Smooth muscle cell (in vitro differentiated cells): ENCODE results near the gene COX6A1. TPM values are rescaled to one million over a fixed set of nuclear protein-coding genes. Genes with fewer than 3 reads are reported as not detected.
A peak's percentile ranks its signal among the peaks of the same experiment; 100 is the strongest.
"Not testable (repeated sequence)": the region's sequence is repeated elsewhere in the genome, so short reads cannot be mapped to it uniquely, and the experiment has no call there.

Source experiments
- DNase-seq: peaks from one replicate; lab custom pipeline; 2025; ENCODE audit not compliant: unreplicated experiment; lab: John Stamatoyannopoulos, UW
- H2AFZ ChIP-seq: fragments of 200-600 bp; sonication (generic); 2 replicates; pipeline ENCODE4 v1.6.0; 2016; ENCODE audit warnings: antibody characterized with exemption, low read depth, mild to moderate bottlenecking
- H3F3A ChIP-seq: fragments of 200-600 bp; sonication (generic); 2 replicates; pipeline ENCODE4 v1.6.0; 2017; ENCODE audit warnings: antibody characterized with exemption, low read depth
- H3K27ac ChIP-seq: fragments of 200-600 bp; sonication (generic); 2 replicates; pipeline ENCODE4 v1.5.1; 2016; ENCODE audit warnings: low read depth, mild to moderate bottlenecking
- H3K27me3 ChIP-seq: fragments of 200-600 bp; sonication (generic); 2 replicates; pipeline ENCODE4 v1.6.1; 2016; ENCODE audit warnings: low read depth, mild to moderate bottlenecking
- H3K36me3 ChIP-seq: fragments of 200-600 bp; sonication (generic); 2 replicates; pipeline ENCODE4 v1.5.1; 2016; ENCODE audit warnings: low read depth
- H3K4me1 ChIP-seq: fragments of 200-600 bp; sonication (generic); 2 replicates; pipeline ENCODE4 v1.5.1; 2016; ENCODE audit warnings: low read depth
- H3K4me2 ChIP-seq: fragments of 200-600 bp; sonication (generic); 2 replicates; pipeline ENCODE4 v1.6.0; 2016; ENCODE audit warnings: mild to moderate bottlenecking
- H3K4me3 ChIP-seq: fragments of 200-600 bp; sonication (generic); 2 replicates; pipeline ENCODE4 v1.5.1; 2016; ENCODE audit warnings: mild to moderate bottlenecking
- H3K79me2 ChIP-seq: fragments of 200-600 bp; sonication (generic); 2 replicates; pipeline ENCODE4 v1.6.0; 2016; ENCODE audit warnings: low read depth, mild to moderate bottlenecking
- H3K9ac ChIP-seq: fragments of 200-600 bp; sonication (generic); 2 replicates; pipeline ENCODE4 v1.6.0; 2016; ENCODE audit warnings: low read depth
- H3K9me3 ChIP-seq: fragments of 200-600 bp; sonication (generic); replicated peaks from 2 replicates; pipeline ENCODE4 v1.5.1; 2016; ENCODE audit warnings: low read depth
- H4K20me1 ChIP-seq: fragments of 200-600 bp; sonication (generic); 2 replicates; pipeline ENCODE4 v1.6.0; 2016; ENCODE audit warnings: low read depth
- CTCF ChIP-seq: fragments of 200-600 bp; sonication (generic); IDR thresholded peaks from 2 replicates; pipeline ENCODE4 v1.5.1; 2017; ENCODE audit warnings: borderline replicate concordance, mild to moderate bottlenecking, antibody characterized with exemption; ENCODE audit not compliant: insufficient read depth, poor library complexity, severe bottlenecking
- WGBS: methylation state at CpG from one replicate; pipeline ENCODE4 v1.1.7; 2016; ENCODE audit warnings: low lambda C conversion rate; 5-methylcytosine and 5-hydroxymethylcytosine counted together
- polyA plus RNA-seq: library from polyadenylated mRNA; unstranded; fragments of >200 nt; fragmentation: Nextera tagmentation; extraction: Ambion mirVana; gene quantifications from 2 replicates; pipeline ENCODE4 v1.2.1, GENCODE V29; 2016
- total RNA-seq: library from RNA; depleted of rRNA; stranded (reverse); fragments of >200 nt; gene quantifications from 2 replicates; pipeline ENCODE4 v1.2.3, GENCODE V29; 2014

The COX6A1 gene
- total and polyA plus RNA-seq, 2 experiments from 2014 or later, result 788 to 949 TPM

DNA sequence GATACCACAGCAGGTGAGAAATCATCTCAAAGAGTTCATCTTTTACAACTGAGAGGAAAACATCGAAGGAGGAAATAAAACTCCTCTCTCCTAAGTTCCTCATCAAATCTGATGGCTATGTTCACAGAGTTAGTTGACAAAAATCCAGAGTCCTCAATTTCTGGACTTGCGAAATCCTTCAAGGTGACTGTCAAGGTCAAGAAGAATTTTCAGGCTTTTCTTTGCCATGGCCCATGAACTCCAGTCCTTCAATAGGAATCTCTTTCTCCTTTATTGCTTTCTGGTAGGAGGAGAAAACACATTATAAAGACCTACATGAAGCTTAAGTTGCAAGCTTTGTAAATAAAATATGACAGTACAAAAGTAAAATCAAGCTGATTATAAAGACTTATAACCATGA lies 6.8 kb downstream of the COX6A1 start:
- Histone ChIP-seq H3K27ac (no peak overlapping the region), H3K9me3 (no peaks in the 10 kb centered on the region), H3K9ac (no peak overlapping the region), H3K4me2 (peak overlapping the region; percentile 94), H4K20me1 (peaks cover 11% of the 10 kb centered on the region), H3K79me2 (peaks cover 73% of the 10 kb centered on the region), H3K27me3 (no peaks in the 10 kb centered on the region), H3K4me1 (peaks cover 9% of the 10 kb centered on the region), H2AFZ (no peak overlapping the region), H3F3A (peaks cover 7% of the 10 kb centered on the region), H3K4me3 (no peak overlapping the region), H3K36me3 (no peaks in the 10 kb centered on the region)
- TF ChIP-seq CTCF, result no peak
- DNase-seq, result no peak
- WGBS, result 98% methylated on average over 2 of the region's 2 CpGs

- no peak for TF ChIP-seq CTCF
- Histone ChIP-seq H3K4me1 (peaks cover 9% of the 10 kb centered on the region), H3K27ac (peak within 1 kb of the TSS; percentile 89), H3K9ac (peak within 1 kb of the TSS; percentile 90), H3K4me2 (peak within 1 kb of the TSS; percentile 94), H4K20me1 (no peaks in the 10 kb centered on the region), H2AFZ (peak within 1 kb of the TSS; percentile 76), H3K36me3 (no peaks in the 10 kb centered on the region), H3F3A (peaks cover 7% of the 10 kb centered on the region), H3K79me2 (peaks cover 64% of the 10 kb centered on the region), H3K4me3 (peak within 1 kb of the TSS; percentile 80), H3K27me3 (no peaks in the 10 kb centered on the region), H3K9me3 (no peaks in the 10 kb centered on the region)
- under 1% methylated on average over 69 of the region's 73 CpGs for WGBS
- DNase-seq, result peak; percentile 70
Measured at GRCh38 chr12:120445911-120446843, 8.3 kb downstream of the COX6A1 start, which contains the start of the genes GATC and TRIAP1. Gene GATC (plus strand): TSS chr12:120446444. CDS start chr12:120446481, 37 bp downstream. Gene TRIAP1 (minus strand): TSS chr12:120446384. CDS start chr12:120446372, 12 bp downstream.

- Histone ChIP-seq H3K9ac (peak overlapping the region; percentile 90), H3K79me2 (peaks cover 62% of the 10 kb centered on the region), H2AFZ (peak overlapping the region; percentile 76), H3K27ac (peak overlapping the region; percentile 89), H3K4me2 (peak overlapping the region; percentile 94), H3K4me3 (peak overlapping the region; percentile 80)
- H3K9me3 ChIP-seq, H3F3A ChIP-seq, H3K4me1 ChIP-seq, H3K36me3 ChIP-seq, DNase-seq, H3K27me3 ChIP-seq, H4K20me1 ChIP-seq: not testable (repeated sequence)
- 15% methylated on average over 17 of the region's 17 CpGs for WGBS
Measured at GRCh38 chr12:120446844-120447178, 8.9 kb downstream of the COX6A1 start.

DNA sequence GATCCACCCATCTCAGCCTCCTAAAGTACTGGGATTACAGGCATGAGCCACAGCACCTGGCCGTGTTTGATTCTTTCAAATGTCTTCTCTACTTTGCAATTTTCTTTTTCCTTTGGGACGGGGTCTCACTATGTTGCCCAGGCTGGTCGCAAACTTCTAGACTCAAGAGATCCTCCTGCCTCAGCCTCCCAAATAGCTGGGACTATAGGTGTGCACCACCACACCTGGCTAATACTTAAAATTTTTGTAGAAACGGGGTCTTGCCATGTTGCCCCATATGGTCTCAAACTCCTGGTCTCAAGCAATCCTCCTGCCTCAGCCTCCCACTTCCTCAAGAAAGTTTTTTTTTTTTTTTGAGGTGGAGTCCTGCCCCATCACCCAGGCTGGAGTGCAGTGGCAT lies 10.1 kb downstream of the COX6A1 start:
- Histone ChIP-seq H2AFZ (no peak overlapping the region), H3K27me3 (no peaks in the 10 kb centered on the region), H3K4me1 (peaks cover 9% of the 10 kb centered on the region), H3K4me2 (no peak overlapping the region), H4K20me1 (peaks cover 8% of the 10 kb centered on the region), H3F3A (peaks cover 7% of the 10 kb centered on the region), H3K4me3 (peak overlapping the region; percentile 80), H3K27ac (no peak overlapping the region), H3K9me3 (no peaks in the 10 kb centered on the region), H3K9ac (no peak overlapping the region), H3K36me3 (no peaks in the 10 kb centered on the region), H3K79me2 (peaks cover 58% of the 10 kb centered on the region)
- TF ChIP-seq CTCF, result no peak
- no peak for DNase-seq
- 97% methylated on average over 4 of the region's 4 CpGs for WGBS

- Histone ChIP-seq H3K79me2 (peaks cover 24% of the 10 kb centered on the region), H4K20me1 (peaks cover 22% of the 10 kb centered on the region)
- H3K9ac ChIP-seq, H3K4me3 ChIP-seq, H3F3A ChIP-seq, H3K4me1 ChIP-seq, H3K4me2 ChIP-seq, H3K36me3 ChIP-seq, H3K27me3 ChIP-seq, DNase-seq, H3K9me3 ChIP-seq, H3K27ac ChIP-seq, H2AFZ ChIP-seq: not testable (repeated sequence)
- 94% methylated on average over 5 of the region's 5 CpGs for WGBS
Measured at GRCh38 chr12:120452524-120452923, 14.6 kb downstream of the COX6A1 start.
